ENCODE data around the gene FRMD4B.
"Not testable (repeated sequence)": the region's sequence is repeated elsewhere in the genome, so short reads cannot be mapped to it uniquely, and the experiment has no call there.

Gene FRMD4B

DNA sequence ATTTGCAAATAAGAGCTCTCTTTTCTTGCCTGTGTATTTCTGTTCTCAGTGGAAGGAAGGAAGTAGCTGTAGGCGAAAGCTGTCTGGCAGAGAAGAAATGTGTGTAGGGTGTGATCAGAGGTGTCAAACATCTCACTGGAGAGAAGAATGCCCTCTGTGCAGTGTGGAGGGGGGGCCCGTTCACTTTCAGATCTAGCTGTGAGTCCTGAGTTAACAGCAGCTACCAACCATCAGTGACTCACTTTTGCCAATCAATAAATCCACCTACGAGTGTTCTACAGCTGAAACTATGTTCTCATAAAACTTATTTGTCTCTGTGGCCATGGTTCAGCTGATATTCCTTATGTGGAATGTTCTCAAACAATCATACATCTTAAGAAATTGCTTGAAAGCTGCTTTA, 103.7 kb downstream of the FRMD4B start:
- DNase-seq, result no peak

DNA sequence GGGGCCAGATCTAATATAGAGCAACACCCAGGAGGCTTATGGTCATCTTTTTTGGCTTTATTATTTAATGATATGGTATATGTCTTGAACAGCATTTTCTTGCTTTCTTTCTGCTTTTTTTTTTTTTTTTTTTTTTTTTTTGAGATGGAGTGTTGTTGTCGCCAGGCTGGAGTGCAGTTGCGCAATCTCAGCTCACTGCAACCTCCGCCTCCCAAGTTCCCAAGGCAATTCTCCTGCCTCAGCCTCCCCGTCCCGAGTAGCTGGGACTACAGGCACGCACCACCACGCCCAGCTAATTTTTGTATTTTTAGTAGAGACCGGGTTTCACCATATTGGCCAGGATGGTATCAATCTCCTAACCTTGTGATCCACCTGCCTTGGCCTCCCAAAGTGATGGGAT, 108.5 kb downstream of the FRMD4B start:
- not testable (repeated sequence) for DNase-seq

DNA sequence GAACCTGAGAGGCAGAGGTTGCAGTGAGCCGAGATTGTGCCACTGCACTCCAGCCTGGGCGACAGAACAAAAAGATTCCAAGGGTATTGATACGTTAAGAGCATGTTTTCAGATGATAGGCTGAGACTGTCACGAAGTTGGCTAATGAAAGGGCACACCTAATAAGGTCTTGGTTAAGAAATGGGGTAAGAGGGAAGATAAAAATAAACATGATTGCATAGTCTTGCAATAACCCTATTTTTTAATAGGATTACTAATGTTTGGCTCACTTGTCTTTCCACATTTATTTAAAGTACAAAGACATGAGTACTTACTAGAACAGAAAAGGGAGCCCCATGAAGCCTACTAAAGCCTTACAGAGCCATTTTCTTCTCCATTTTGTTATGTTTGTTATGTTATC, 109.0 kb downstream of the FRMD4B start:
- DNase-seq, result no peak

GRCh38 chr3:69276191-69276590, 109.7 kb downstream of the FRMD4B start:
- not testable (repeated sequence) for DNase-seq

- no peak for DNase-seq
These were observed 112.0 kb downstream of the FRMD4B start for GRCh38 chr3:69273896-69274295.

GRCh38 chr3:69272556-69272955, 113.3 kb downstream of the FRMD4B start:
- DNase-seq, result no peak

DNA sequence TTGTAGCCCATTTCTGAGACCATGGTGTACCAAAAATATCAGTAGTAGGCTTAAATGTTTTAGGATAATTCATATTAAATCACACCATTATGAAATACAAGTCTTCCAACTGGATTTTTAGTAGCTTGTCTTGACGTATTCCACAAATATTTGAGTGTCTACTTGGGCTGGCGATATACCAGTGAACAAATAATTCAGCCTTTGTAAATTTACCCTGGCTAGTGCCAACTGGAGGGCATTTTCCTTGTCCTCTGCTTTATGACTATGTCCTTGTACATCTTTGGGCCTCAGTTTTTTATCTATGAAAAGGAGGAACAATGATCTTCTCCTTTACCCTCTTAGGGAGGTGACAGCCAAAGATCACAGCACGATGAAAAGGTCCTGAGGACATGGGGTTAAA, 114.8 kb downstream of the FRMD4B start:
- no peak for DNase-seq

DNA sequence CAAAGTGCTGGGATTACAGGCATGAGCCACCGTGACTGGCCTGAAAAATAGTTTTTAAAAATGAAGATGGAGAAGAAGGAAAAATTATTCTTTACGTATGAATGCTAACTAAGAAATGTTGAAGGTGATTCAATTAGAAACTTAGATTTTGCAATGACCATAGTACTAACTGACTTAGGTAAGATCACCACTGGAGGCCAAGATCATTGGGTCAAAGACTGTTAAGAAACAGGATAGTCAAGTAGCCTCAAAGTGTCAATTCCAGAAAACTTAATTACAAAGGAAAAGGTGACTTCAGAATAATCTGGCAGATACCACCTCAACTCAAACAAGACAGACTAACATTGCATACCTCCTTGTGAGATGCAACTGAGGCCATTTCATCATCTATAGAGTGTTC, 119.3 kb downstream of the FRMD4B start:
- DNase-seq, result no peak

GRCh38 chr3:69266071-69266470, 119.8 kb downstream of the FRMD4B start:
- DNase-seq, result not testable (repeated sequence)

- not testable (repeated sequence) for DNase-seq
These were observed 125.0 kb downstream of the FRMD4B start for GRCh38 chr3:69260843-69261405.

- no peak for DNase-seq
These were observed 125.6 kb downstream of the FRMD4B start for GRCh38 chr3:69260216-69260787.

GRCh38 chr3:69259125-69259524, 126.8 kb downstream of the FRMD4B start:
- no peak for DNase-seq

- no peak for DNase-seq
These were observed 130.0 kb downstream of the FRMD4B start for GRCh38 chr3:69255928-69256327.

GRCh38 chr3:69254351-69254750, 131.5 kb downstream of the FRMD4B start:
- no peak for DNase-seq

GRCh38 chr3:69252631-69253030, 133.3 kb downstream of the FRMD4B start:
- no peak for DNase-seq

DNA sequence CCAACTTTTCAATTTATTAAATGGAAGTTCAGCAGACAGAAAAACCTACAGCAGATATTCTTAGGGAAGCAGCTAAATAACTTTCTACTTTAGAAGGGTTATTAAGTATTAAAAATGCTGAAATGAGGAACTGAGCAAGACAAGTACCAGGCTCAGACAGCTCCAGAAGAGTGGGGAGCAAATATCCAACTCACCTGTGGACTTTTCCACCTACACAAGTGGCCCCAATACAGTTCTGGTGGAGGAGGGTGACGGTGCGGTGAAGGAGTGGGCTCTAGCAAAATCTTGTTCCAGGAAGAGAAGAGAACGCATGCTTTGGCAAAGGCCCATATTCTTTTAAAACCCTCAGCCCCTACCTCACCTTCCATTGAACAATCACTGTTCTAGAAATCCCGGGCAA, 133.7 kb downstream of the FRMD4B start:
- no peak for DNase-seq

DNA sequence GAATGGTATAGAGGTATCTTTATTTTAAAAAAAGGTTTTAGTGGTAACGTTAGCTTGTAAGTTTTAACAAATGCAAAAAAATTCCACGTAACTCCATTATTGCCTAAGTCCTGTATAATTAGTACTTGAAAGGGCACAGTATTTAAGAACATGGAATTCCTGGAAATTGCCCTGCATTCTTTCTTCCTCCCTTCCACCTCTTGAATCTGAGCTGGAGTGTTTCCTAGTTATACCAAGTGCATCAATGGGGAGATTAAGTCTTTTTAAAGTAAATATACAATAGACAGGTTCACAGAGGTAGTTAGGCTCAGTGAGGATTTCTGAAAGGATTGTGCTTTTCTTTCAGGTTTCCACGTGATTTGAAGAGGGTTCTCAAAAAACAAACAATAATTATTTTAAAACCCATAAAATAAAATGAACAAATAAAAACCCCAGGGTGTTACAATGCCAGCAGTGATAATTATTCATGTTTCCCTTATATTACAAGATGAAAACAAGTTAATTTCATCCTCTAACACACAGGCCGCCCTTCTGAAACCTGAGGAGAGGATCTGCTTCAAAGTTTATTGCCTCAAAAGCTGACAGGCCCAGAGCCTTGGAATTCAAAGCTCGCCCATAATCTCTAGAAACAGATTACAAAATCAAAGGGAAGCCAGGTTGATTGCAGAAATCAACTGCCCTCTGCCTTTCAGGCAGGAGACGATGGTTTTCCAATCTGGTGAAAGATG, 134.6 kb downstream of the FRMD4B start:
- DNase-seq, result no peak

DNA sequence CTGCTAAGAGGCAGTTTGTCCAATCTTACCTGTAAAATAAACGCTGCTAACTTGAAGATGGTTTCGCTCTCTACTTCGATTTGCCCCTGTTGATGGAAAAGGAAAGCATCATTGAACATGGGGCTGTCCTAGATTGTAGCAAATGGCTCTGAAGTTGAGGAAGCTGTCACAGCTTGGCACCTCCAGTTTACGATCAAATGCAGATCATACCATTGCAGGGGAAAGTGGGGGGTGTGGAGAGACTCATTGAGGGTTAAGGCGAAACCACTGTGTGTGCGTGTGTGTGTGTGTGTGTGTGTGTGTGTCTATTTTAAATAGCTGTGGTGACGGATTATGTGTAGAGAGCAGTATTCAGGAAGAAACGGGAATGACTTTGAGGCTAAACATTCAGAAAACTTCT, 135.9 kb downstream of the FRMD4B start:
- DNase-seq, result peak; percentile 26

- DNase-seq, result no peak
These were observed 136.9 kb downstream of the FRMD4B start for GRCh38 chr3:69249001-69249400.

DNA sequence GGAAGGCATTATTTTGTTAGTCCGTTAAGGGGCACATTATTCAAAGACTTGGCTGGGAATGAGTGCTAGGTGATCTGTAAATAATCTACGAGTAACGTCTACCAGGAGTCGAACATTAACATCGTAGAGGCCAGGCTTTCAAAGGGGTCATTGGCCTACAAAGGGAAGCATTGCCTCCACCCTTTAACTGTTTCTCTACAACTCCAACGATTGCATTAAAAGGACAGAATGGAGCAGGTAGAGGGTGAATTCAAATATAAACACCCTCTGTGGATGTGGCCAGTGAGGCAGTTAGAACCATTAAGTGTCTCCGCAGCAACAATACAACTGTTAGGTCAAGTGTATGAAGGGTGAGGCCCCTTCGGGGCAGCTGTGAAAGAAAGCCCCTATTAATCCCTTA, 137.5 kb downstream of the FRMD4B start:
- no peak for DNase-seq

GRCh38 chr3:69246612-69247011, 139.3 kb downstream of the FRMD4B start:
- no peak for DNase-seq

DNA sequence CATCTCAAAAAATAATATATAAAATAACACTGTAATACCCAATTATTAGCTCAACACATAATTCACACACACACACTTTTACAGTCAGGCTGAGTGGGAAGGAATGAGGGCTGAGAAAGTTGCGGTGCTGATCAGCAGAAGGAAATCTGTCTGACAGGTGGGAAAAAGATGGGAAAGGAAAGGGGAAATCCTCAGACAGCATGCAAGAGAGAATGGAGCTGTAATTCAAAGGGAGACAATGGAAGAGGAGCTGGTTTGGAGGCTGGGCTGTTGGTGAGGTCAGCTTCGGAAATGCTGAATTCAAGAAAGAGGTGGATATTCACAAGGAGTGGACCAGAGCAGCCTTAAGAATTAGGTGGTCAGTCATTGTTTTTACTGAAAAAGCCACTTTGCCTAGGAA, 141.8 kb downstream of the FRMD4B start:
- DNase-seq, result no peak

GRCh38 chr3:69241769-69242168, 144.1 kb downstream of the FRMD4B start:
- DNase-seq, result no peak

Data from T-helper 9 cell (primary cell).